DMS114 treated with DMSO at 0.1 percent for 48 hours (cell line): Measurements from ENCODE around the gene SRSF11.
A peak's percentile ranks its signal among the peaks of the same experiment; 100 is the strongest.
"Not testable (repeated sequence)": the region's sequence is repeated elsewhere in the genome, so short reads cannot be mapped to it uniquely, and the experiment has no call there.

Source experiments
- DNase-seq: peaks from one replicate; lab custom pipeline; 2025; ENCODE audit not compliant: unreplicated experiment; lab: John Stamatoyannopoulos, UW

SRSF11 gene

GRCh38 chr1:70221238-70222121 is at the start of gene SRSF11:
Gene SRSF11 (plus strand): TSS chr1:70221380. CDS start chr1:70221637, 257 bp downstream.
- peak; percentile 93 for DNase-seq

- no peak for DNase-seq
Observed at GRCh38 chr1:70171512-70171911, 49.7 kb upstream of the SRSF11 start.

GRCh38 chr1:70185181-70185580 is 36.0 kb upstream of the SRSF11 start:
- DNase-seq: not testable (repeated sequence)

GRCh38 chr1:70188522-70188921 is 32.7 kb upstream of the SRSF11 start:
- no peak for DNase-seq

- no peak for DNase-seq
Observed at GRCh38 chr1:70190180-70190579, 31.0 kb upstream of the SRSF11 start.

GRCh38 chr1:70192446-70192845 is 28.7 kb upstream of the SRSF11 start:
- not testable (repeated sequence) for DNase-seq

GRCh38 chr1:70194601-70195000 is 26.6 kb upstream of the SRSF11 start:
- no peak for DNase-seq

- no peak for DNase-seq
Observed at GRCh38 chr1:70195342-70195741, 25.8 kb upstream of the SRSF11 start.

GRCh38 chr1:70196333-70196732 is 24.8 kb upstream of the SRSF11 start:
- no peak for DNase-seq

- DNase-seq: no peak
Observed at GRCh38 chr1:70200065-70200464, 21.1 kb upstream of the SRSF11 start.

- DNase-seq: no peak
Observed at GRCh38 chr1:70202173-70202758, 18.9 kb upstream of the SRSF11 start.

GRCh38 chr1:70204139-70204538 is 17.0 kb upstream of the SRSF11 start:
- no peak for DNase-seq

GRCh38 chr1:70204600-70204999 is 16.6 kb upstream of the SRSF11 start:
- DNase-seq: no peak

- no peak for DNase-seq
Observed at GRCh38 chr1:70205071-70205433, 16.1 kb upstream of the SRSF11 start.

GRCh38 chr1:70205434-70206118 is 15.6 kb upstream of the SRSF11 start, which contains the start of gene LRRC40:
Gene LRRC40 (minus strand): TSS chr1:70205579. CDS start chr1:70205540, 39 bp downstream.
- DNase-seq: peak; percentile 91

GRCh38 chr1:70206833-70207232 is 14.3 kb upstream of the SRSF11 start:
- not testable (repeated sequence) for DNase-seq

GRCh38 chr1:70207492-70207891 is 13.7 kb upstream of the SRSF11 start:
- no peak for DNase-seq

- no peak for DNase-seq
Observed at GRCh38 chr1:70208292-70208691, 12.9 kb upstream of the SRSF11 start.

GRCh38 chr1:70210820-70211219 is 10.4 kb upstream of the SRSF11 start:
- no peak for DNase-seq

GRCh38 chr1:70211541-70211940 is 9.6 kb upstream of the SRSF11 start:
- no peak for DNase-seq

- DNase-seq: no peak
Observed at GRCh38 chr1:70220015-70220414, 1.2 kb upstream of the SRSF11 start.
